NB4 (cell line): ENCODE data around the gene MACROD2.
"Not testable (repeated sequence)": the region's sequence is repeated elsewhere in the genome, so short reads cannot be mapped to it uniquely, and the experiment has no call there.

Experiments used
- DNase-seq: peaks from one replicate; pipeline ENCODE4 v3.0.0; 2010; ENCODE audit warnings: low read depth
- H3K4me3 ChIP-seq: one replicate; pipeline ENCODE4 v1.5.1; 2011; ENCODE audit warnings: mild to moderate bottlenecking, low read depth, low read length, moderate library complexity
- CTCF ChIP-seq: IDR thresholded peaks from one replicate; pipeline ENCODE4 v1.5.1; 2012; ENCODE audit warnings: low read depth, low read length
- MAX ChIP-seq: IDR thresholded peaks from 2 replicates; pipeline ENCODE4 v1.6.1; 2011; ENCODE audit warnings: low read depth, low read length
- MYC ChIP-seq: IDR thresholded peaks from 2 replicates; pipeline ENCODE4 v1.6.1; 2011; ENCODE audit warnings: low read depth, low read length
- POLR2A ChIP-seq: IDR thresholded peaks from 2 replicates; pipeline ENCODE4 v1.6.1; 2011; ENCODE audit warnings: mild to moderate bottlenecking; ENCODE audit not compliant: insufficient read length; ENCODE audit errors: extremely low read depth

Gene MACROD2

GRCh38 chr20:16005915-16006493 is 2010.7 kb downstream of the MACROD2 start:
- TF ChIP-seq MYC (no peak), POLR2A (no peak), CTCF (no peak), MAX (no peak)
- no peak overlapping the region for H3K4me3 ChIP-seq
- no peak for DNase-seq

- no peak for DNase-seq
- TF ChIP-seq MAX (no peak), MYC (no peak), POLR2A (no peak), CTCF (no peak)
- no peak overlapping the region for H3K4me3 ChIP-seq
These were observed 2011.8 kb downstream of the MACROD2 start for GRCh38 chr20:16007164-16007563.

- H3K4me3 ChIP-seq: no peak overlapping the region
- TF ChIP-seq MAX: no peak
- TF ChIP-seq CTCF: peak; percentile 26
- peak; percentile 26 for DNase-seq
These were observed 2012.6 kb downstream of the MACROD2 start for GRCh38 chr20:16007962-16008361.

- DNase-seq: no peak
- H3K4me3 ChIP-seq: no peak overlapping the region
- no peak for TF ChIP-seq POLR2A
- TF ChIP-seq CTCF: no peak
- TF ChIP-seq MAX: no peak
- no peak for TF ChIP-seq MYC
These were observed 2015.7 kb downstream of the MACROD2 start for GRCh38 chr20:16011056-16011455.

- no peak for TF ChIP-seq MAX
- H3K4me3 ChIP-seq: no peak overlapping the region
- no peak for DNase-seq
These were observed 2016.2 kb downstream of the MACROD2 start for GRCh38 chr20:16011519-16011918.

GRCh38 chr20:16012934-16013333 is 2017.6 kb downstream of the MACROD2 start:
- not testable (repeated sequence) for DNase-seq, H3K4me3 ChIP-seq

GRCh38 chr20:16013631-16014030 is 2018.3 kb downstream of the MACROD2 start:
- H3K4me3 ChIP-seq: no peak overlapping the region
- TF ChIP-seq MAX (no peak), CTCF (no peak), MYC (no peak), POLR2A (no peak)
- DNase-seq: no peak
